H9 (cell line): ENCODE data around the gene BLTP3B. TPM values are rescaled to one million over a fixed set of nuclear protein-coding genes. Genes with fewer than 3 reads are reported as not detected.

Experiments used
- DNase-seq: peaks from one replicate; pipeline ENCODE4 v3.0.0-alpha.2; 2017
- H2AFZ ChIP-seq: one replicate; pipeline ENCODE4 v1.6.1; 2013; ENCODE audit warnings: mild to moderate bottlenecking, low read length, control low read depth, moderate library complexity
- H2AK5ac ChIP-seq: 2 replicates; pipeline ENCODE4 v1.6.1; 2013; ENCODE audit warnings: low read length, control low read depth, mixed read lengths; ENCODE audit not compliant: insufficient read length
- H2BK120ac ChIP-seq: one replicate; pipeline ENCODE4 v1.6.1; 2013; ENCODE audit warnings: low read depth, mild to moderate bottlenecking, low read length, control low read depth, inconsistent platforms; ENCODE audit not compliant: poor library complexity, severe bottlenecking
- H2BK12ac ChIP-seq: 2 replicates; pipeline ENCODE4 v1.6.1; 2013; ENCODE audit warnings: low read length, control low read depth, mixed read lengths, low read depth; ENCODE audit not compliant: insufficient read length
- H2BK15ac ChIP-seq: 2 replicates; pipeline ENCODE4 v1.6.1; 2013; ENCODE audit warnings: low read depth, low read length, control low read depth
- H2BK20ac ChIP-seq: one replicate; pipeline ENCODE4 v1.6.1; 2013; ENCODE audit warnings: low read depth, mild to moderate bottlenecking, low read length, control low read depth, inconsistent platforms; ENCODE audit not compliant: poor library complexity, severe bottlenecking
- H2BK5ac ChIP-seq: 2 replicates; pipeline ENCODE4 v1.6.1; 2013; ENCODE audit warnings: low read length, control low read depth, mixed read lengths; ENCODE audit not compliant: insufficient read length
- H3K14ac ChIP-seq: 2 replicates; pipeline ENCODE4 v1.6.1; 2013; ENCODE audit warnings: low read length, control low read depth; ENCODE audit not compliant: insufficient read depth
- H3K18ac ChIP-seq: 2 replicates; pipeline ENCODE4 v1.6.1; 2013; ENCODE audit warnings: low read depth, mild to moderate bottlenecking, mixed read lengths, low read length, control low read depth; ENCODE audit not compliant: insufficient read length
- H3K23ac ChIP-seq: 2 replicates; pipeline ENCODE4 v1.6.1; 2013; ENCODE audit warnings: low read length, control low read depth, mixed read lengths, low read depth; ENCODE audit not compliant: insufficient read length
- H3K23me2 ChIP-seq: 2 replicates; pipeline ENCODE4 v1.6.1; 2013; ENCODE audit warnings: low read depth, mild to moderate bottlenecking, mixed read lengths, low read length, control low read depth; ENCODE audit not compliant: insufficient read length, poor library complexity, severe bottlenecking
- H3K27ac ChIP-seq: 2 replicates; pipeline ENCODE4 v1.5.1; 2013; ENCODE audit warnings: low read length, control low read depth, mixed read lengths, low read depth; ENCODE audit not compliant: insufficient read length
- H3K27me3 ChIP-seq: 2 replicates; pipeline ENCODE4 v1.6.1; 2013; ENCODE audit warnings: low read length, control low read depth, inconsistent platforms; ENCODE audit not compliant: insufficient read depth
- H3K4ac ChIP-seq: 2 replicates; pipeline ENCODE4 v1.6.1; 2013; ENCODE audit warnings: low read depth, mild to moderate bottlenecking, control low read depth, inconsistent platforms, low read length, moderate library complexity
- H3K4me1 ChIP-seq: 2 replicates; pipeline ENCODE4 v1.6.1; 2013; ENCODE audit warnings: low read length, control low read depth, inconsistent platforms; ENCODE audit not compliant: insufficient read depth
- H3K4me2 ChIP-seq: 2 replicates; pipeline ENCODE4 v1.6.1; 2013; ENCODE audit warnings: low read length, control low read depth, mixed read lengths; ENCODE audit not compliant: insufficient read length, insufficient read depth
- H3K56ac ChIP-seq: 2 replicates; pipeline ENCODE4 v1.6.1; 2013; ENCODE audit warnings: low read depth, mild to moderate bottlenecking, mixed read lengths, low read length, control low read depth; ENCODE audit not compliant: insufficient read length
- H3K79me1 ChIP-seq: 2 replicates; pipeline ENCODE4 v1.6.1; 2013; ENCODE audit warnings: low read depth, mild to moderate bottlenecking, moderate library complexity, low read length, control low read depth, inconsistent platforms; ENCODE audit not compliant: insufficient read depth, poor library complexity, severe bottlenecking
- H3K79me2 ChIP-seq: 2 replicates; pipeline ENCODE4 v1.6.1; 2013; ENCODE audit warnings: low read length, control low read depth, inconsistent platforms; ENCODE audit not compliant: insufficient read depth
- H3K9ac ChIP-seq: 2 replicates; pipeline ENCODE4 v1.6.1; 2013; ENCODE audit warnings: low read length, control low read depth, mixed read lengths; ENCODE audit not compliant: insufficient read length; ENCODE audit errors: extremely low read depth
- H3K9me3 ChIP-seq: one replicate; pipeline ENCODE4 v1.6.1; 2013; ENCODE audit warnings: low read depth, low read length, inconsistent platforms; ENCODE audit not compliant: control insufficient read depth
- H3T11ph ChIP-seq: one replicate; pipeline ENCODE4 v1.6.1; 2013; ENCODE audit warnings: mild to moderate bottlenecking, low read length, control low read depth, inconsistent platforms
- H4K20me1 ChIP-seq: one replicate; pipeline ENCODE4 v1.6.1; 2013; ENCODE audit not compliant: control insufficient read depth, insufficient read length, insufficient read depth
- H4K5ac ChIP-seq: 2 replicates; pipeline ENCODE4 v1.6.1; 2013; ENCODE audit warnings: low read depth, mild to moderate bottlenecking, mixed read lengths, low read length, control low read depth; ENCODE audit not compliant: insufficient read length
- H4K8ac ChIP-seq: replicated peaks from 2 replicates; pipeline ENCODE4 v1.6.1; 2013; ENCODE audit warnings: low read length, control low read depth, mixed read lengths, low read depth; ENCODE audit not compliant: insufficient read length
- H4K91ac ChIP-seq: 2 replicates; pipeline ENCODE4 v1.6.1; 2013; ENCODE audit warnings: low read depth, mild to moderate bottlenecking, moderate library complexity, mixed read lengths, low read length, control low read depth; ENCODE audit not compliant: insufficient read length
- H3K27ac Mint-ChIP-seq, 3 experiments: 2 replicates in 2 of 3; 3 replicates in 1 of 3; pipeline ENCODE4 v1.8.0; 2020 to 2021; ENCODE audit warnings: mixed read lengths in 3 of 3, mild to moderate bottlenecking in 1 of 3, moderate library complexity in 1 of 3
- H3K27me3 Mint-ChIP-seq: 2 replicates; pipeline ENCODE4 v1.8.0; 2021; ENCODE audit warnings: low read depth, mild to moderate bottlenecking, moderate library complexity, mixed read lengths
- H3K36me3 Mint-ChIP-seq, 3 experiments: 2 replicates in 2 of 3; 3 replicates in 1 of 3; pipeline ENCODE4 v1.8.0; 2020 to 2021; ENCODE audit warnings: low read depth in 3 of 3, mixed read lengths in 3 of 3; ENCODE audit not compliant: insufficient read depth in 1 of 3
- H3K4me1 Mint-ChIP-seq, 2 experiments: 2 replicates each; pipeline ENCODE4 v1.8.0; 2020; ENCODE audit warnings: mixed read lengths in 2 of 2
- H3K4me3 Mint-ChIP-seq, 2 experiments: 2 replicates in 1 of 2; 3 replicates in 1 of 2; pipeline ENCODE4 v1.8.0; 2020 to 2021; ENCODE audit warnings: mild to moderate bottlenecking in 2 of 2, mixed read lengths in 2 of 2, moderate library complexity in 1 of 2
- H3K9me3 Mint-ChIP-seq, 2 experiments: 2 replicates in 1 of 2; 3 replicates in 1 of 2; pipeline ENCODE4 v1.8.0; 2020; ENCODE audit warnings: mild to moderate bottlenecking in 2 of 2, mixed read lengths in 2 of 2, moderate library complexity in 1 of 2
- CTCF ChIP-seq: fragments of 200-600 bp; sonication (generic); conservative IDR thresholded peaks from 3 replicates; pipeline ENCODE4 v1.8.0; 2021; ENCODE audit warnings: antibody characterized with exemption, mild to moderate bottlenecking
- WGBS: extraction: QIAGEN DNeasy Blood & Tissue Kit; methylation state at CpG from one replicate; pipeline ENCODE4 v1.1.7; 2013; ENCODE audit warnings: missing lambda C conversion rate, low lambda C conversion rate, mixed read lengths; ENCODE audit not compliant: insufficient read length; ENCODE audit errors: extremely low coverage; 5-methylcytosine and 5-hydroxymethylcytosine counted together
- total RNA-seq: library from RNA; stranded (reverse); gene quantifications from 2 replicates; pipeline ENCODE4 v1.2.1, GENCODE V29; 2021

Gene BLTP3B
- total RNA-seq, 1 experiment from 2014 or later, result 20.7 TPM

DNA sequence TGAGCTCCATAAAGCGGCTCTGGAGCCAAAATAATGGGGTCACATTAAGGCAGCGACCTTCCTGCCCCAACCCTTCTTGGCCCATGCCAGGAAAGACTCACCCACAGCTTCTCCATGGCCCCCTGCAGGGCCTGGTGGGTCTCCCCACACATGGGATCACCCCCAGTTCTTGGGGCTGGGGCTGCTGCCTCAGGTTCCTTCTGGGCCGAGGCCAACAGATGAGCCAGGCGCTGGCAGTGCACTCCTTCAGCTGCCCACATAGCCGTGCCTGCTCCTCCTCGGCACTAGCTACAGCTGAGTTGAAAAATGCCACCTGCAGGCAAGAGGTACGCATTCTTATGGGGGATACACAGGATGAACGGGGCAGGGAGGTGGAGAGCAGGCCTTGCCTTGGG lies 14.8 kb upstream of the BLTP3B start:
- no CpG with 5 or more reads among the region's 8 CpGs for whole genome bisulfite sequencing
- H3K4me2 ChIP-seq, result no peak overlapping the region
- Mint-ChIP-seq H3K4me3 (no peak overlapping the region), H3K4me1 (peaks cover 35 to 37% of the 10 kb centered on the region in 2 experiments), H3K27ac (peak overlapping the region in 2 of 3 experiments; percentile 11 to 59; a peak in 3 of 7 replicates), H3K27me3 (no peaks in the 10 kb centered on the region), H3K36me3 (peaks cover 7 to 23% (median 14%) of the 10 kb centered on the region in 3 experiments), H3K9me3 (peaks cover 6 to 15% of the 10 kb centered on the region in 2 experiments)
- H4K8ac ChIP-seq, result no peak overlapping the region
- no peak overlapping the region for H3K27ac ChIP-seq
- H3K18ac ChIP-seq, result no peak overlapping the region
- DNase-seq, result no peak
- no peak overlapping the region for H2AK5ac ChIP-seq
- H2BK12ac ChIP-seq, result no peak overlapping the region
- H3K9me3 ChIP-seq, result no peaks in the 10 kb centered on the region
- H3K56ac ChIP-seq, result no peak overlapping the region
- no peaks in the 10 kb centered on the region; the same call in none of the 2 replicates for H3K4me1 ChIP-seq
- H3K9ac ChIP-seq, result no peak overlapping the region
- no peaks in the 10 kb centered on the region for H4K20me1 ChIP-seq
- no peak overlapping the region for H2BK5ac ChIP-seq
- H3K27me3 ChIP-seq, result no peaks in the 10 kb centered on the region
- TF ChIP-seq CTCF, result no peak
- H2BK120ac ChIP-seq, result no peak overlapping the region
- H3K79me2 ChIP-seq, result no peaks in the 10 kb centered on the region
- no peak overlapping the region for H2AFZ ChIP-seq
- no peak overlapping the region for H3K4ac ChIP-seq
- H3T11ph ChIP-seq, result no peak overlapping the region
- H3K23me2 ChIP-seq, result no peaks in the 10 kb centered on the region
- no peak overlapping the region for H2BK20ac ChIP-seq
- no peak overlapping the region for H4K5ac ChIP-seq
- H3K79me1 ChIP-seq, result no peaks in the 10 kb centered on the region
- H4K91ac ChIP-seq, result no peak overlapping the region
- H3K14ac ChIP-seq, result no peak overlapping the region
- no peak overlapping the region for H3K23ac ChIP-seq
- H2BK15ac ChIP-seq, result no peak overlapping the region
